H9 (cell line): ENCODE measurements around the gene CUL4B. TPM values are rescaled to one million over a fixed set of nuclear protein-coding genes. Genes with fewer than 3 reads are reported as not detected.

ENCODE experiments used
- DNase-seq: peaks from one replicate; pipeline ENCODE4 v3.0.0-alpha.2; 2017
- H2AFZ ChIP-seq: one replicate; pipeline ENCODE4 v1.6.1; 2013; ENCODE audit warnings: mild to moderate bottlenecking, low read length, control low read depth, moderate library complexity
- H2AK5ac ChIP-seq: 2 replicates; pipeline ENCODE4 v1.6.1; 2013; ENCODE audit warnings: low read length, control low read depth, mixed read lengths; ENCODE audit not compliant: insufficient read length
- H2BK120ac ChIP-seq: one replicate; pipeline ENCODE4 v1.6.1; 2013; ENCODE audit warnings: low read depth, mild to moderate bottlenecking, low read length, control low read depth, inconsistent platforms; ENCODE audit not compliant: poor library complexity, severe bottlenecking
- H2BK12ac ChIP-seq: 2 replicates; pipeline ENCODE4 v1.6.1; 2013; ENCODE audit warnings: low read length, control low read depth, mixed read lengths, low read depth; ENCODE audit not compliant: insufficient read length
- H2BK15ac ChIP-seq: 2 replicates; pipeline ENCODE4 v1.6.1; 2013; ENCODE audit warnings: low read depth, low read length, control low read depth
- H2BK20ac ChIP-seq: one replicate; pipeline ENCODE4 v1.6.1; 2013; ENCODE audit warnings: low read depth, mild to moderate bottlenecking, low read length, control low read depth, inconsistent platforms; ENCODE audit not compliant: poor library complexity, severe bottlenecking
- H2BK5ac ChIP-seq: 2 replicates; pipeline ENCODE4 v1.6.1; 2013; ENCODE audit warnings: low read length, control low read depth, mixed read lengths; ENCODE audit not compliant: insufficient read length
- H3K14ac ChIP-seq: 2 replicates; pipeline ENCODE4 v1.6.1; 2013; ENCODE audit warnings: low read length, control low read depth; ENCODE audit not compliant: insufficient read depth
- H3K18ac ChIP-seq: 2 replicates; pipeline ENCODE4 v1.6.1; 2013; ENCODE audit warnings: low read depth, mild to moderate bottlenecking, mixed read lengths, low read length, control low read depth; ENCODE audit not compliant: insufficient read length
- H3K23ac ChIP-seq: 2 replicates; pipeline ENCODE4 v1.6.1; 2013; ENCODE audit warnings: low read length, control low read depth, mixed read lengths, low read depth; ENCODE audit not compliant: insufficient read length
- H3K23me2 ChIP-seq: 2 replicates; pipeline ENCODE4 v1.6.1; 2013; ENCODE audit warnings: low read depth, mild to moderate bottlenecking, mixed read lengths, low read length, control low read depth; ENCODE audit not compliant: insufficient read length, poor library complexity, severe bottlenecking
- H3K27ac ChIP-seq: 2 replicates; pipeline ENCODE4 v1.5.1; 2013; ENCODE audit warnings: low read length, control low read depth, mixed read lengths, low read depth; ENCODE audit not compliant: insufficient read length
- H3K27me3 ChIP-seq: 2 replicates; pipeline ENCODE4 v1.6.1; 2013; ENCODE audit warnings: low read length, control low read depth, inconsistent platforms; ENCODE audit not compliant: insufficient read depth
- H3K4ac ChIP-seq: 2 replicates; pipeline ENCODE4 v1.6.1; 2013; ENCODE audit warnings: low read depth, mild to moderate bottlenecking, control low read depth, inconsistent platforms, low read length, moderate library complexity
- H3K4me1 ChIP-seq: 2 replicates; pipeline ENCODE4 v1.6.1; 2013; ENCODE audit warnings: low read length, control low read depth, inconsistent platforms; ENCODE audit not compliant: insufficient read depth
- H3K4me2 ChIP-seq: 2 replicates; pipeline ENCODE4 v1.6.1; 2013; ENCODE audit warnings: low read length, control low read depth, mixed read lengths; ENCODE audit not compliant: insufficient read length, insufficient read depth
- H3K56ac ChIP-seq: 2 replicates; pipeline ENCODE4 v1.6.1; 2013; ENCODE audit warnings: low read depth, mild to moderate bottlenecking, mixed read lengths, low read length, control low read depth; ENCODE audit not compliant: insufficient read length
- H3K79me1 ChIP-seq: 2 replicates; pipeline ENCODE4 v1.6.1; 2013; ENCODE audit warnings: low read depth, mild to moderate bottlenecking, moderate library complexity, low read length, control low read depth, inconsistent platforms; ENCODE audit not compliant: insufficient read depth, poor library complexity, severe bottlenecking
- H3K79me2 ChIP-seq: 2 replicates; pipeline ENCODE4 v1.6.1; 2013; ENCODE audit warnings: low read length, control low read depth, inconsistent platforms; ENCODE audit not compliant: insufficient read depth
- H3K9ac ChIP-seq: 2 replicates; pipeline ENCODE4 v1.6.1; 2013; ENCODE audit warnings: low read length, control low read depth, mixed read lengths; ENCODE audit not compliant: insufficient read length; ENCODE audit errors: extremely low read depth
- H3K9me3 ChIP-seq: one replicate; pipeline ENCODE4 v1.6.1; 2013; ENCODE audit warnings: low read depth, low read length, inconsistent platforms; ENCODE audit not compliant: control insufficient read depth
- H3T11ph ChIP-seq: one replicate; pipeline ENCODE4 v1.6.1; 2013; ENCODE audit warnings: mild to moderate bottlenecking, low read length, control low read depth, inconsistent platforms
- H4K20me1 ChIP-seq: one replicate; pipeline ENCODE4 v1.6.1; 2013; ENCODE audit not compliant: control insufficient read depth, insufficient read length, insufficient read depth
- H4K5ac ChIP-seq: 2 replicates; pipeline ENCODE4 v1.6.1; 2013; ENCODE audit warnings: low read depth, mild to moderate bottlenecking, mixed read lengths, low read length, control low read depth; ENCODE audit not compliant: insufficient read length
- H4K8ac ChIP-seq: replicated peaks from 2 replicates; pipeline ENCODE4 v1.6.1; 2013; ENCODE audit warnings: low read length, control low read depth, mixed read lengths, low read depth; ENCODE audit not compliant: insufficient read length
- H4K91ac ChIP-seq: 2 replicates; pipeline ENCODE4 v1.6.1; 2013; ENCODE audit warnings: low read depth, mild to moderate bottlenecking, moderate library complexity, mixed read lengths, low read length, control low read depth; ENCODE audit not compliant: insufficient read length
- H3K27ac Mint-ChIP-seq, 3 experiments: 2 replicates in 2 of 3; 3 replicates in 1 of 3; pipeline ENCODE4 v1.8.0; 2020 to 2021; ENCODE audit warnings: mixed read lengths in 3 of 3, mild to moderate bottlenecking in 1 of 3, moderate library complexity in 1 of 3
- H3K27me3 Mint-ChIP-seq: 2 replicates; pipeline ENCODE4 v1.8.0; 2021; ENCODE audit warnings: low read depth, mild to moderate bottlenecking, moderate library complexity, mixed read lengths
- H3K36me3 Mint-ChIP-seq, 3 experiments: 2 replicates in 2 of 3; 3 replicates in 1 of 3; pipeline ENCODE4 v1.8.0; 2020 to 2021; ENCODE audit warnings: low read depth in 3 of 3, mixed read lengths in 3 of 3; ENCODE audit not compliant: insufficient read depth in 1 of 3
- H3K4me1 Mint-ChIP-seq, 2 experiments: 2 replicates each; pipeline ENCODE4 v1.8.0; 2020; ENCODE audit warnings: mixed read lengths in 2 of 2
- H3K4me3 Mint-ChIP-seq, 2 experiments: 2 replicates in 1 of 2; 3 replicates in 1 of 2; pipeline ENCODE4 v1.8.0; 2020 to 2021; ENCODE audit warnings: mild to moderate bottlenecking in 2 of 2, mixed read lengths in 2 of 2, moderate library complexity in 1 of 2
- H3K9me3 Mint-ChIP-seq, 2 experiments: 2 replicates in 1 of 2; 3 replicates in 1 of 2; pipeline ENCODE4 v1.8.0; 2020; ENCODE audit warnings: mild to moderate bottlenecking in 2 of 2, mixed read lengths in 2 of 2, moderate library complexity in 1 of 2
- CTCF ChIP-seq: fragments of 200-600 bp; sonication (generic); conservative IDR thresholded peaks from 3 replicates; pipeline ENCODE4 v1.8.0; 2021; ENCODE audit warnings: antibody characterized with exemption, mild to moderate bottlenecking
- WGBS: extraction: QIAGEN DNeasy Blood & Tissue Kit; methylation state at CpG from one replicate; pipeline ENCODE4 v1.1.7; 2013; ENCODE audit warnings: missing lambda C conversion rate, low lambda C conversion rate, mixed read lengths; ENCODE audit not compliant: insufficient read length; ENCODE audit errors: extremely low coverage; 5-methylcytosine and 5-hydroxymethylcytosine counted together
- total RNA-seq: library from RNA; stranded (reverse); gene quantifications from 2 replicates; pipeline ENCODE4 v1.2.1, GENCODE V29; 2021

The CUL4B gene
- total RNA-seq, 1 experiment from 2014 or later = 48.4 TPM

DNA sequence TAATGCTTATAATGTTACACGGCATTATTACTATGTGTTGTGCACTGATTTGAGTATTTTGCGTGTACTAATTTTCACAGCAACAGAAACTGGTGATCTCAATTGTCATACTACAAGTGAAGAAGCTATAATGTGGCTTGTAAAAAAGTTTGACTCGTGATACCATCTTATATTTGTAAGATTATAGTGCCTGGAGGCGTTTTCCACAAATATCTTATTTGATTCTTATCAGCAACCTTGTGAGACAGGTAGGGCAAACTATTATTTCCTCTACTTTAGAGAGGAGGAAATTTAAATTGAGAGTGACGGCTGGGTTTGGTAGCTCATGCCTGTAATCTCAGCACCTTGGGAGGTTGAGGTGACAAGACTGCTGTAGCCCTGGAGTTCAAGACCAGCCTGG lies 4.5 kb downstream of the CUL4B start:
- H3K9me3 Mint-ChIP-seq = peaks cover 31 to 48% of the 10 kb centered on the region in 2 experiments
- peaks cover 10% of the 10 kb centered on the region for H3K9me3 ChIP-seq
- H2AFZ ChIP-seq = no peak overlapping the region
- H3K4me1 Mint-ChIP-seq = peaks cover 0 to 5% of the 10 kb centered on the region in 2 experiments; a peak in 2 of 4 replicates
- no peak overlapping the region for H2BK5ac ChIP-seq
- H3T11ph ChIP-seq = no peak overlapping the region
- H2AK5ac ChIP-seq = no peak overlapping the region
- no peaks in the 10 kb centered on the region for H3K27me3 Mint-ChIP-seq
- H3K14ac ChIP-seq = no peak overlapping the region
- no peaks in the 10 kb centered on the region for H3K23me2 ChIP-seq
- H3K4me1 ChIP-seq = no peaks in the 10 kb centered on the region
- H2BK15ac ChIP-seq = no peak overlapping the region
- no peak overlapping the region for H3K4me2 ChIP-seq
- H4K91ac ChIP-seq = no peak overlapping the region
- H3K4ac ChIP-seq = no peak overlapping the region
- no peak overlapping the region for H3K56ac ChIP-seq
- no CpG with 5 or more reads among the region's 5 CpGs for WGBS
- no peak overlapping the region for H4K5ac ChIP-seq
- no peaks in the 10 kb centered on the region for H4K20me1 ChIP-seq
- no peak overlapping the region for H3K27ac Mint-ChIP-seq
- no peak overlapping the region for H2BK120ac ChIP-seq
- TF ChIP-seq CTCF = no peak
- no peaks in the 10 kb centered on the region for H3K79me1 ChIP-seq
- peaks cover 5 to 20% (median 11%) of the 10 kb centered on the region in 3 experiments for H3K36me3 Mint-ChIP-seq
- H4K8ac ChIP-seq = no peak overlapping the region
- no peak overlapping the region for H2BK20ac ChIP-seq
- H2BK12ac ChIP-seq = no peak overlapping the region
- no peak overlapping the region for H3K4me3 Mint-ChIP-seq
- no peak overlapping the region for H3K18ac ChIP-seq
- no peak for DNase-seq
- no peaks in the 10 kb centered on the region for H3K27me3 ChIP-seq
- H3K27ac ChIP-seq = no peak overlapping the region
- no peak overlapping the region for H3K23ac ChIP-seq
- no peak overlapping the region for H3K9ac ChIP-seq
- peaks cover 2% of the 10 kb centered on the region; the same call in 1 of the 2 replicates for H3K79me2 ChIP-seq
